NCI-H128 (cell line): ENCODE data around the gene GNGT1.

Experiments used
- DNase-seq: peaks from one replicate; lab custom pipeline; 2025; ENCODE audit not compliant: unreplicated experiment; lab: John Stamatoyannopoulos, UW

GNGT1 gene

DNA sequence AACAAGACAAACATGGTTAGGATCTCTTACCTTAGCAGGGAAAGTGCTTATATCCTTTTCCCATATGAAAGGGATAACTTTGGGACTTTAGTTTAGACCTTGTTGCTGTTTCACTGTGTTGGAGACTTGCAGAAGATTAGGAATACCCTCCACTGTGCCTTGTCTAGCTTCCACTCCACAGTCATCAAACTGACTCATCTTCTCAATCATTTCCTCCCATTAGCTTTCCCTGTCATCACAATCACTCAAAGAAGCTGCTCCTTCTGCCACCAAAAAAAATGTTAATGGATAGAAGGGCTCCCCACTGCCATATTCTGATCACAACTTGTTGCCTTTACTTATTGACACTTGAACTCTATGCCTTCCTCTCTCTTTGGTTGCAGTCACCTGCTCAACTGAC is 31.9 kb downstream of the GNGT1 start:
- no peak for DNase-seq

DNA sequence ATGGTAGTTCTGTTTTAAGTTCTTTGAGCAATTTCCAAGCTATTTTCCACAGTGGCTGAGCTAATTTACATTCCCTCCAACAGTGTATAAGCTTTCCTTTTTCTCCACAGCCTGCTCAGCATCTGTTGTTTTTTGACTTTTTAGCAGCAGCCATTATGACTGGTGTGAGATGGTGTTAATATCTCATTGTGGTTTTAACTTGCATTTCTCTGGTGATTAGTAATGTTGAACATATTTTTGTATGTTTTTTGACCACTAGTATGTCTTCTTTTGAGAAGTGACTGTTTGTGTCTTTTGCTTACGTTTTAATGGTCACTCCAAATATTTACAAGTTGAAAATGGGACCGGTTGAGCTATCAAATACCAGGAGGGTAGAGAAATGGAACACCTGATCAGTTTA is 35.6 kb downstream of the GNGT1 start:
- no peak for DNase-seq

DNA sequence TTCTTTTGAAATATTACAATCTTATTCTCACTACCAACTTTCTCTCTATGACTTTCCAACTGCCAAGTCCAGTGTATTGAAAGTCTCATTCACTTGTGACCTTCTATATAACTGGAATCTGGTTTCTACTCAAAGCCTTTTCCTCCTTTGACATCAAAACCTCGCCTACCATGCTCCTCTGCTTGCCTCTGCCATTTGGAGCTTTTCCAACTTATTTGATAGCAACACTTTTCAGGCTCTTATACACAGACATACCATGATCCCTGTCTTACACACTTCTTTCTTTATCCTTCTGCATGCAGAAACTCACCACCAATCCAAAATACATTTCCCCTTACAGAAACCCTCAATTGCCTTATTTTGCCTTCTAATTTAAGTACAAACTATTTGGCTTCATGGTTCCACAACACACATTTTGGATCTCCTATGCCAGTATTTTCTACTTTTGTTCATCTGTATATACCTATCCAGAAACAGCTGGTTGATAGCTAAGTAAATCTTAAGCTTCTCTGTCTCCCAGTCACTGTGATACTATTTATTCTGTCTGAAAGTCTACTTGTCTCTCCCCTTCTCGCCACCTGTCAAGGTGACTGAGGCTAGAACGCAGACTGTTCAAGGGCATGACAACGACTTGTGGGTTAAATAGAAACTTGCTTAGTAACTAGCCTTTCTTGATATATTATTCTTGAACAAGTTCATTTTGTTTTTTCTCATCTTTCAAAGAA is 37.6 kb downstream of the GNGT1 start:
- no peak for DNase-seq

DNA sequence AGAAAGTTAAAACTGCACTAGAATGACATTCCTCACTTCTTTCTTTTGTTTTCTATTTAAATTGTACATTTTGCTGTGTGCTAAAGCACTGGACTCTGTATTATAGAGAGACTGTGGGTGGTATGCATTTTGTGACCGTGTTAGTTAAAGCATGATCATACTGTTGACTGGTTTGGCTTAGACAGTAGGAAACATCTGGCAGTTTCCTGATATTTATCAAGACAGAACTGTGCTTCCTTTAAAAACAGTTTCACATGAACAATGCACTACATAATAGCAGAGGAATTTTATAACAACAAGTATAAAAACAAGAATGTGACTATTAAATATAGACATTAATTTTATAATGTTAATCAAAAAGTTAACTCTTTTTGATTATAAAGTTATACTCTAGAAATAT is 38.3 kb downstream of the GNGT1 start:
- DNase-seq, result no peak

DNA sequence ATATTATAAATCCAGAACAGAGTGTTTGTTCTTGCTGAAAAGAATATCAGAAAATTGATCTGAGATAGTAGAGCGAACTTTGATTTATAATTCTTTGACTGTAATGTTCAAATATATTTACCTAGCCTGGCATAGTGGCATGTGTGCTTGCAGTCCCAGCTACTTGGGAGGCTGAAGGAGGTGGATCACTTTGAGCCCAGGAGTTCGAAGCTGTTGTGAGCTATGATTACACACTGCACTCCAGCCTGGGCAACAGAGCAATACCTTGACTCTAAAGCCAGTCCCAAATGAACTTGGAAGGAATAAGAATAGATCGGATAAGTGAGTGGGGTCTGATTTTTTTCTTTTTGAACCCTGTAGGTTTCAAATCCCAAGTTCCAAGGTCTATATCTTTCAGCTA is 38.7 kb downstream of the GNGT1 start:
- no peak for DNase-seq

DNA sequence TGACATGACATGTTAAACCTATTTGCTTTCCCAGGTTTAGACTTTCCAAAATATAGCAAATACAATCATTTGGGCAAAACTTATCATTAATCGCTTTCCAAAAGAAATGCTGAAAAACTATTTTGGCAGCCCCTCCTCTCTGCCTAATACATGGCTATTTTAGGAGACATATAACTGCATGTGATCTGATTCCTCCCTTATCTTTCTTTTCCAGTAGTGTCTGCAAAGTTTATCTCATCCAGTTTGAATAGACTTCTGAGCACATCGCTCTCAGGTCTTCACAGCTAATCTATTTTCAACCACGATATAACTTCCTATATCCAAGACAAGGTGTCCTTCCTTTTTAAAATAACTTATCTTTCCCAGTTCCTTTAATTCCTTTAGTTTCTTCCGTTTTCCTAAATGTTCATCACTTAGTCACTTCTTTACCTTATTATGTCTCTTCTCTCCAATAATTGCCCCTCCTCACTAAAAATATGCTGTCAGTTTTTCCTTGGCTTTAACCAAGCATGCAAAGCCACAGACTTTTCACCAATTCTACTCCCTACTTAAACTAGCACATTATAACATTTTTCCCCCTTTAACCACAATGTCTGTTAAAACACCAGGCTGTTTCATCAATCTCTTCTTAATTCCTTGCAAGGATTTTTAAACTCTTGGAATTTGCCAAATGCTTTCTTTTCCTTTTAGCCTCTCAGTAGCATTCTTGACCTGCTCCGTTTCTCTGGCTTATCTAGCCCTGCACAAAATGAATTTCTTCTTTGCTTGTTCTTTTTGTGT is 39.6 kb downstream of the GNGT1 start:
- no peak for DNase-seq

GRCh38 chr7:93948106-93948505 is 41.7 kb downstream of the GNGT1 start:
- DNase-seq, result no peak

DNA sequence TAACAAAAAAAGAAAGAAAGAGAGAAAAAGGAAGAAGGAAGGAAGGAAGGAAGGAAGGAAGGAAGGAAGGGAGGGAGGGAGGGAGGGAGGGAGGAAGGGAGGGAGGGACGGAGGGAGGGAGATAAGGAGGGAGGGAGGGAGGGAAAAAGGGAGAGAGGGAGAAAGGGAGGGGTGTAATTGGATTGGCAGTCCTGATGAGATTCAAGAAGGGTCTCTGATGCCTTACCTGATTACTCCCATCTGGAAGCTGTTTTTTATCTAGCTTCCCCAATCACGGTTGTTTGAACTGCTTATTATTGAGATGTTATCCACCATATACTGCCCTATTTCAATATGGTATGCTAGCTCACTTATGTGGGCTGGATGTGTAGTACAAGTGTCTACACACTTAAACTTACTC is 42.5 kb downstream of the GNGT1 start:
- DNase-seq, result no peak

DNA sequence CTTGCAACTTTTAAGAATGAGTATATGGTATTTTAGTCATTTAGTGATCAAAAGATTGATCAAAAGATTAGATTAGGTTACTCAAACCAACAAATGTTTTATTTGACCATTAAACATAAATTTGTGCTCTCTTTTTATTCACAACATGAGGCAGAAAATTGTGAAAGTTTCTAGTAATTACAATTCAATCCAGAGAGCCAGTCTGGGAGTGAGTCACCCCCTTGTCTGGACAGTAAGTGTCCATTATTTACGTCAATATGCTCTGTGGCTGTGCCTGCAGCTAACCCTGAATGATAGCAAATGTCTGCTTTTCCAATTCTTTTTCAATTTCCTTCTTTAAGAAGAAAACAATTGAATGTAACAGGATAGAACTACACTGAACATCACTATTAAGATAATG is 43.1 kb downstream of the GNGT1 start:
- no peak for DNase-seq

DNA sequence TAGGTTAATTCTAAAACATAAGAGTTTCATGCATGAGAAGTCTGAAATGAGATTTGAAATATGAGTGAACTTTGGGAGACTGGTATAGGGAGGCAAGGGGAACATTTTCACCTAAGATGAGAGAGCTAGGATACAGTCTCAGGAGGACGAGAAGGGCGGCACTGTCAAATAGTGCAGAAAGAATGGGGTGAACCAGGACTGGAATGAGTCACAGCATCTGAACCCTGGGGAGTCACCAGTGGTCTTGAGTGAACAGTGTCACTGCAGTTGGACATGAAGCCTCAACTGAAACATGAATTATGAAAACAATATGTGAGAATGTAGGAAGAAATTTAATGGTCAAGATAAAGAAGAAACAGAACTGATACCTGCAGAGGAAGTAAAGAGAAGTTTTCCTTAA is 48.9 kb downstream of the GNGT1 start:
- no peak for DNase-seq

DNA sequence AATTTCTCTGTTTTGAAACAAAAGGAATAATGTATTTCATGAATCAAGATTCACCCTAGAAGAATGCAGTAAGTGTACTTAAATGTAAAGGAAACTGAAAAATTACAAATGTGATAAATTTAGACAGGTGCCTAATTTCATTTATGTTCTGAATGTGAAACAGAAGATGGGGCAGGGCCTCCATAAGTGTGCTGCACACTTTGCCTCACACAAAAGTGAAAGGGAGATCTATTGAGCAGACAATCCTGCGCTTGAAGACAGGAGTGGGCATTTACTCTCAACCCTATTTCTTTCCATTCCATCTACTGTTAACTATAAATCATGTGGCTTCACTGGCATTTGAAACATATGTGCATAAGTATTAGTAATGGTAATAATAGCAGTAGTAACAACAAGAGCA is 51.4 kb downstream of the GNGT1 start:
- DNase-seq, result no peak

DNA sequence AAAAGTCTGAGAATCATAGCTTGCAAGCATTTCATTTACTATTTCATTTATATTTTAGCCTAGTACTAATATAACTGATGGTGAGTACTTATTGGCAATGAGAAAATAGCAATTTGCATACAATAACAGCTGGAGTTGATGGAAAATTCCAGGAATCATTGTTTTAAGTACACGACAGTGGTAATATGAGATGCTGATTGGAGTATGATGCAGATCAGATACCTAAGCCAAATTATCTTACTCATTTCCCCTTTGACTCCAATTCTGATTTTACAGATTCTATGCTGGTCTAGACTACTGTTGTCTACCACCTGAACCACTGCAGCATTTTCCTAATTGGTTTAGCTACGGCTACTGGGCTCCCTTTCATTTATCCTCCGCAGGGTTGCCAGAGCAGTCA is 51.8 kb downstream of the GNGT1 start:
- DNase-seq, result no peak

DNA sequence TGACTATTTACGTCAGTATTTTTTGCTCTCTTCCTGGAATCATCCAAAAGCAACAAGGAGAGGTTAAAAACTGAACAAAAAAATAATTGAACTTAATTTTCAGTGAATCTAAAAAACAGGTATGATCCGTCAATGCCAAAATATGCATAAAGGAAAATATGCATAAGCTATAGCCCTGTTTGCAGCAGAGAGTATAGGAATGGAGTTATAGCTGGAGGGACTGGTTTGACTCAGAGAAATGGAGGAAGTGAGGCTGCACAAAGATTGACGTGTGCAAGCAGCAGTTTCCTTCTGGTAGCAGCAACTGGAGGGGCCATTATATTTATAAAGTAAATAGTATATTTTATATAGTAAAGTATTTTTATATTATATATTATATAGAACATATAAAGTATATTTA is 52.3 kb downstream of the GNGT1 start:
- no peak for DNase-seq
